Motor neuron (in vitro differentiated cells): ENCODE measurements around the gene ZNF44. TPM values are rescaled to one million over a fixed set of nuclear protein-coding genes. Genes with fewer than 3 reads are reported as not detected.

Experiments
- ATAC-seq, 8 experiments: fragments of 200-7000 bp; cut with Tn5 transposase; replicated peaks in 6 of 8; 2 replicates each; pipeline ENCODE4 v1.8.0; 2021; ENCODE audit warnings: mild to moderate bottlenecking in 8 of 8, moderate library complexity in 8 of 8
- H3K27ac ChIP-seq, 2 donors: fragments of 250-450 bp; sonication (Bioruptor Pico); 2 replicates each; pipeline ENCODE4 v1.9.0; 2021; ENCODE audit warnings: antibody characterized with exemption in 2 of 2, mild to moderate bottlenecking in 2 of 2, moderate library complexity in 1 of 2
- H3K4me1 ChIP-seq, 2 donors: fragments of 250-450 bp; sonication (Bioruptor Pico); replicated peaks in 1 of 2; 2 replicates each; pipeline ENCODE4 v1.6.1; 2021; ENCODE audit warnings: antibody characterized with exemption in 2 of 2, mild to moderate bottlenecking in 2 of 2, moderate library complexity in 1 of 2
- H3K4me3 ChIP-seq, 5 donors: fragments of 250-450 bp; sonication (Bioruptor Pico); 2 replicates each; pipeline ENCODE4 v1.9.0; 2021; ENCODE audit warnings: antibody characterized with exemption in 5 of 5, mild to moderate bottlenecking in 5 of 5, moderate library complexity in 4 of 5
- WGBS, 10 experiments: fragments of 450-650 bp; shearing (Covaris generic); methylation state at CpG; one replicate each; pipeline ENCODE4 v1.0.0; 2022; 5-methylcytosine and 5-hydroxymethylcytosine counted together
- in situ Hi-C, 9 experiments: fragments of 400-800 bp; cut with MboI; loops; one replicate each; pipeline ENCODE4 v1.15.0; 2021; ENCODE audit warnings: low sequenced_read_pairs in 9 of 9, low pct_unique_long_range_greater_than_20kb in 2 of 9; ENCODE audit not compliant: unreplicated experiment in 9 of 9
- total RNA-seq, 8 experiments: library from RNA; unstranded; fragments of 300-600 nt; gene quantifications; 2 replicates each; pipeline versions ENCODE4 v1.2.3 to v1.2.4, GENCODE V29; 2022

ZNF44 gene
- total RNA-seq, 8 experiments from 2014 or later = 8.3 to 21.7 (median 16.2) TPM

GRCh38 chr19:12287958-12288500 is 6.7 kb downstream of the ZNF44 start:
- no peak overlapping the region for H3K4me3 ChIP-seq
- 17 to 100% (median 100%) methylated on average over 1 of the region's 1 CpG; no CpG with 5 or more reads in 3 of the 10 experiments for WGBS, 10 experiments
- H3K4me1 ChIP-seq = peaks cover 0 to 8% of the 10 kb centered on the region in 2 donors
- in situ Hi-C loops = no loop called here
- H3K27ac ChIP-seq = no peak overlapping the region
- ATAC-seq = no peak

- H3K4me1 ChIP-seq = no peaks in the 10 kb centered on the region
- no peak for ATAC-seq
- in situ Hi-C loops = no loop called here
- H3K4me3 ChIP-seq = no peak overlapping the region
- no peak overlapping the region for H3K27ac ChIP-seq
- WGBS, 10 experiments = 90 to 97% (median 94%) methylated on average over 2 to 10 of the region's 18 CpGs; no CpG with 5 or more reads in 7 of the 10 experiments
These were observed 10.1 kb downstream of the ZNF44 start for GRCh38 chr19:12284631-12285030.

- no peaks in the 10 kb centered on the region for H3K4me1 ChIP-seq
- WGBS, 10 experiments = 90 to 100% (median 97%) methylated on average over 1 to 7 of the region's 14 CpGs; no CpG with 5 or more reads in 5 of the 10 experiments
- ATAC-seq = no peak
- no peak overlapping the region for H3K27ac ChIP-seq
- in situ Hi-C loops = no loop called here
- no peak overlapping the region for H3K4me3 ChIP-seq
These were observed 10.5 kb downstream of the ZNF44 start for GRCh38 chr19:12284226-12284625.

- ATAC-seq = no peak
- H3K4me1 ChIP-seq = no peaks in the 10 kb centered on the region
- H3K27ac ChIP-seq = no peak overlapping the region
- no peak overlapping the region for H3K4me3 ChIP-seq
- WGBS, 10 experiments = 83 to 100% (median 95%) methylated on average over 1 to 2 of the region's 2 CpGs; no CpG with 5 or more reads in 1 of the 10 experiments
- in situ Hi-C loops = no loop called here
These were observed 16.0 kb downstream of the ZNF44 start for GRCh38 chr19:12278713-12279112.

GRCh38 chr19:12272980-12273901 is 21.4 kb downstream of the ZNF44 start:
- in situ Hi-C loops = no loop called here
- Histone ChIP-seq H3K27ac (no peak overlapping the region), H3K4me3 (no peak overlapping the region), H3K4me1 (no peaks in the 10 kb centered on the region)
- no peak for ATAC-seq
- 86 to 100% (median 93%) methylated on average over 4 to 10 of the region's 11 CpGs for WGBS, 10 experiments

DNA sequence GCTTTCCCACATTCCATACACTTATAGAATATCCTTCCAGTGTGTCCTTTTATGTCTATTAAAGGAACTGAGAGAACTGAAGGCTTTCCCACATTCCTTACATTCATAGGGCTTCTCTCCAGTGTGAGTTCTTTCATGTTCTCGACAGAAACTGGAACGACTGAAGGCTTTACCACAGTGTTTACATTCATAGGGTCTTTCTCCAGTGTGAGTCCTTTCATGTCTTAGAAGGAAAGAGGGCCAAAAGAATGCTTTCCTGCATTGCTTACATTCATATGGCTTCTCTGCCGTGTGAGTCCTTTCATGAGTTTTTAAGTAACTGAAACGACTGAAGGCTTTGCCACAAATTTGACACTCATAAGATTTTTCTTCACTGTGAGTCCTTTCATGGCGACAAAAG is 22.3 kb downstream of the ZNF44 start:
- Histone ChIP-seq H3K27ac (no peak overlapping the region), H3K4me3 (no peak overlapping the region), H3K4me1 (no peaks in the 10 kb centered on the region)
- in situ Hi-C loops = no loop called here
- ATAC-seq = no peak
- WGBS, 10 experiments = 78 to 100% (median 92%) methylated on average over 2 to 5 of the region's 5 CpGs

DNA sequence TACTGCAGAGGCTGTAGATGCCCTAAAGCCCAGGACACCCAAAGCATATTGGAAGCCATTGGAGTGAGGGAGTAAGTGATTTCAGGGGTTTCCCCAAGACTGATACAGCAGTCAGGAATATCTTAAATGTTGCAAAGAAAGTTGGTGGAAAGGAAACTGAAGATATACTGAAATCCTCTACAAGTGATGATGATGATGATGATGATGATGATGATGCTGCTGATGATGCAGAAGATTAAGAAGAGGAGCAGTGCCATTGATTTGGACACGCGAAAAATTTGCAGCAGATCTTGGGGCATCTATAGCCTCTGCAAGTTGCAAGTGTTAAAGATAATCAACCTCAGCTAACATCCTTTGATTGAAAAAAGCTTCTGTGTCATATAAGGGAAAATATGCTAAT is 23.8 kb downstream of the ZNF44 start:
- Histone ChIP-seq H3K4me1 (no peaks in the 10 kb centered on the region), H3K4me3 (no peak overlapping the region), H3K27ac (no peak overlapping the region)
- in situ Hi-C loops = no loop called here
- no peak for ATAC-seq
- 84 to 100% (median 100%) methylated on average over 2 of the region's 2 CpGs; no CpG with 5 or more reads in 2 of the 10 experiments for WGBS, 10 experiments

DNA sequence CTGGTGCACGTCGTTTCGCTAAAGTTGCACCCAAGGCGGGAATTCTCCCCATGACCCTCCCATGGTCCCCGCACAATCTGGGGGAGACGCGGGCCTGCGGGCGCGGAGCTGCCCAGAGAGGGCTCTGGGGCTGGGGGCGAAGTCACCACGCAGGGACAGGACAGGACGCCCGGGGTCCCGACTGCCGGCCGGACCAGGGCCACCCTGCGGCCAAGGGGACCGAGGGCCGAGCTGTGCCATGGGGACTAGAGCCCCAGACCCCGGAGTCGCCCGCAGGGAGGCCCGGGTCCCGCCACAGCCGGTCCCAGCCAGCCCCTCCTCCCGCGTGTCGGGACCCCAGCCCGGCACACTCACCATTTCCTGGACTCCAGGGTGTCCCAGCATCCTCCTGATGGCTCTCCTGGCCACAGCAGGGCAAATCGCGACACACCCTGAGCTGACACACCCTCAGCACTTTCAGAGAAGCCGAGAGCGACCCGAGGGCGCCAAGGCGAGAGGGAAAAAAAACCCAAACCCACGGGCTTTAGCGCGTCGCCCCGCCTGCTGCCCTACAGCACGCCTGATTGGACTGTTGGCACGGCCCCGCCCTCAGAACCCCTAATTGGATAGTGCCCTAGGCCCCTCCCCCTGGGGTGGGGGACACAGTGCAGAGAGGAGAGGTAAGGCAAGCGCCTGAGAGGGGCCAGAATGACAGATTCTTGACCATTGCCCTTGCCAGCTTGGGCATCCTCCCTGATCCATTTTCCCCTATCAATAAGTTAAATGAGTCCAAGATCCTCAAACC is 28.6 kb downstream of the ZNF44 start:
- 80 to 100% (median 91%) methylated on average over 1 to 11 of the region's 46 CpGs; no CpG with 5 or more reads in 2 of the 10 experiments for WGBS, 10 experiments
- H3K4me3 ChIP-seq = no peak overlapping the region
- H3K4me1 ChIP-seq = no peaks in the 10 kb centered on the region
- in situ Hi-C loops = no loop called here
- no peak for ATAC-seq
- H3K27ac ChIP-seq = no peak overlapping the region

- ATAC-seq = no peak
- Histone ChIP-seq H3K4me1 (no peaks in the 10 kb centered on the region), H3K4me3 (no peak overlapping the region), H3K27ac (no peak overlapping the region)
- WGBS, 10 experiments = 40 to 92% (median 79%) methylated on average over 1 of the region's 1 CpG; no CpG with 5 or more reads in 4 of the 10 experiments
- in situ Hi-C loops = no loop called here
These were observed 33.1 kb downstream of the ZNF44 start for GRCh38 chr19:12261554-12261953.

GRCh38 chr19:12260861-12261260 is 33.8 kb downstream of the ZNF44 start:
- H3K4me3 ChIP-seq = no peak overlapping the region
- WGBS, 10 experiments = 20 to 90% (median 79%) methylated on average over 1 to 2 of the region's 3 CpGs; no CpG with 5 or more reads in 4 of the 10 experiments
- ATAC-seq = no peak
- in situ Hi-C loops = no loop called here
- no peak overlapping the region for H3K27ac ChIP-seq
- H3K4me1 ChIP-seq = no peaks in the 10 kb centered on the region

DNA sequence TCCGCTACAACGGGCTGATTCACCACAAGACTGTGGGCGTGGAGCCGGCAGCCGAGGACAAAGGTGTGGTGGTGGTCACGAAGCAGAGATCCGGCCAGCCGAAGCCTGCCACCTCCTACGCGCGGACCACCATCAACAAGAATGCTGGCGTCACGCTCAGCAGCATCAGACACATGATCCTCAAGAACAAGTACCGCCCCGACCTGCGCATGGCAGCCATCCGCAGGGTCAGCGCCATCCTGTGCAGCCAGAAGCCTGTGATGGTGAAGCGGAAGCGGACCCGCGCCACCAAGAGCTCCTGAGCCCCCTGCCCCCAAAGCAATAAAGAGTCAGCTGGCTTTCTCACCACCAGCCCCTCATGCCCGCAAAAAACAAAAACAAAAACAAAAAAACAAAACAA is 34.4 kb downstream of the ZNF44 start:
- no peaks in the 10 kb centered on the region for H3K4me1 ChIP-seq
- no peak for ATAC-seq
- H3K4me3 ChIP-seq = no peak overlapping the region
- in situ Hi-C loops = no loop called here
- no peak overlapping the region for H3K27ac ChIP-seq
- WGBS, 10 experiments = 75 to 96% (median 88%) methylated on average over 1 to 10 of the region's 23 CpGs; no CpG with 5 or more reads in 5 of the 10 experiments

DNA sequence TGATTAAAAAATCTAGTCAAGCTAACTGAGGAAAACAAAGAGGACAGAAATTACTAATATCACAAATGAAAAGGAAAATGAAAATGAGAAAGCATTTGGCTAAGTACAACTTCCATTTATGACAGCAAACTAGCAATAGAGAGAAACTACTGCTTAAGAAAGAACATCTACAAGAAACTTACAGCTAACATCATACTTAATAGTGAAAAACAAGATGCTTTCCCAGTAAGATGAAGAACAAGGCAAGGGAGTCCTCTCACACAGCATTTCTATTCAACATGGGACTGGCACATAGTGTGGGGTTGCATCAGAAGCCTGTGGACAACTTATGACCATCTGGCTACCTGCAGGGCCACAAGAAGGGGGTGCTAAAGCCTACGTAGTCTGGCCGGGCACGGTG is 39.3 kb downstream of the ZNF44 start:
- H3K4me1 ChIP-seq = no peaks in the 10 kb centered on the region
- in situ Hi-C loops = no loop called here

GRCh38 chr19:12247644-12248222 is 47.0 kb downstream of the ZNF44 start:
- no peak for ATAC-seq
- in situ Hi-C loops = no loop called here
- H3K27ac ChIP-seq = no peak overlapping the region
- H3K4me3 ChIP-seq = no peak overlapping the region
- 40 to 100% (median 78%) methylated on average over 2 to 5 of the region's 5 CpGs; no CpG with 5 or more reads in 1 of the 10 experiments for WGBS, 10 experiments
- no peaks in the 10 kb centered on the region for H3K4me1 ChIP-seq

More for the DNA sequence above, 39.3 kb downstream of the ZNF44 start:
- 50 to 100% (median 100%) methylated on average over 1 to 2 of the region's 3 CpGs; no CpG with 5 or more reads in 7 of the 10 experiments for WGBS, 10 experiments
- Histone ChIP-seq H3K4me3 (no peak overlapping the region), H3K27ac (no peak overlapping the region)
- ATAC-seq = no peak
